CD4-positive, alpha-beta T cell treated with Interleukin-6 at 100 ng/mL for 8 hours (primary cell): ENCODE data around the gene MAP7D3.
"Not testable (repeated sequence)": the region's sequence is repeated elsewhere in the genome, so short reads cannot be mapped to it uniquely, and the experiment has no call there.

Experiments used
- DNase-seq: peaks from one replicate; pipeline ENCODE4 v3.0.0-alpha.2; 2020; ENCODE audit warnings: mixed read lengths, low spot score

MAP7D3 gene

GRCh38 chrX:136251041-136251991 is at the start of gene MAP7D3:
Gene MAP7D3 (minus strand): TSS chrX:136251400. CDS start chrX:136251358, 42 bp downstream.
- DNase-seq, result peak; percentile 62

DNA sequence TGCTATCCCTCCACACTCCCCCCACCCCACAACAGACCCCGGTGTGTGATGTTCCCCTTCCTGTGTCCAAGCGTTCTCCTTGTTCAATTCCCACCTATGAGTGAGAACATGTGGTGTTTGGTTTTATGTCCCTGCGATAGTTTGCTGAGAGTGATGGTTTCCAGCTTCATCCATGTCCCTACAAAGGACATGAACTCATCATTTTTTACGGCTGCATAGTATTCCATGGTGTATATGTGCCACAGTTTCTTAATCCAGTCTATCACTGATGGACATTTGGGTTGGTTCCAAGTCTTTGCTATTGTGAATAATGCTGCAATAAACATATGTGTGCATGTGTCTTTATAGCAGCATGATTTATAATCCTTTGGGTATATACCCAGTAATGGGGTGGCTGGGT is 49.5 kb upstream of the MAP7D3 start, which contains the start of gene ADGRG4:
Gene ADGRG4, plus strand, starts transcription at position 243 of the 400 bp plus-strand sequence. CDS start 7,815 bp downstream, outside the sequence.
- DNase-seq, result not testable (repeated sequence)

DNA sequence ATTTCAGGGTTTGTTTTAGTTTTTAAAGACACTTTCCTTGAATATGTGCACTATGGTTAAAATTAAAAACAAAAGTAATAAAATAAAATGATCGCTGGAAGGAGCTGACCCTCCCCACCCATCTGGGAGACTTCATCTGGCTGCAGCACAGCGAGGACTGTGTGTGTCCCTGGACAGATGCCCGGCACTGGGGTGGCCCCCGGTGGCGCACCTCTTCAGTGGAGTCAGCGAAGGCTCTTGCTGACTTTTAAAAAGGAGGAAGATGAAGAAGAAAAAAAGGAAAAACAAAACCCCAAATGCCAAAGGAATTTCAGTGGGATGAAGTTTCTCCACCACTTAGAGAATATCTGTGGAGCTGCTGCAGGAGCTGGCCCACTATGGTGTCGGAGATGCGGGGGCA is 44.2 kb upstream of the MAP7D3 start:
- DNase-seq, result no peak

GRCh38 chrX:136292656-136293055 is 41.5 kb upstream of the MAP7D3 start:
- no peak for DNase-seq

- DNase-seq, result no peak
These were observed 40.6 kb upstream of the MAP7D3 start for GRCh38 chrX:136291824-136292223.

DNA sequence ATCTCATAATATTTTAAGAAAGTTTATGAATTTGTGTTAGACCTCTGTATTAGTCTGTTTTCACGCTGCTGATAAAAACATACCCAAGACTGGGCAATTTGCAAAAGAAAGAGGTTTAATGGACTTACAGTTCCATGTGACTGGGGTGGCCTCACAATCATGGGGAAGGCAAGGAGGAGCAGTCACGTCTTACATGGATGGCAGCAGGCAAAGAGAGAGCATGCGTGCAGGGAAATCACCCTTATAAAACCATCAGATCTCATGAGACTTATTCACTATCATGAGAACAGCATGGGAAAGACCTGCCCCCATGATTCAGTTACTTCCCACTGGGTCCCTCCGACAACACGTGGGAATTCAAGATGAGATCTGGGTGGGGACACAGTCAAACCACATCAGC is 35.2 kb upstream of the MAP7D3 start:
- not testable (repeated sequence) for DNase-seq

DNA sequence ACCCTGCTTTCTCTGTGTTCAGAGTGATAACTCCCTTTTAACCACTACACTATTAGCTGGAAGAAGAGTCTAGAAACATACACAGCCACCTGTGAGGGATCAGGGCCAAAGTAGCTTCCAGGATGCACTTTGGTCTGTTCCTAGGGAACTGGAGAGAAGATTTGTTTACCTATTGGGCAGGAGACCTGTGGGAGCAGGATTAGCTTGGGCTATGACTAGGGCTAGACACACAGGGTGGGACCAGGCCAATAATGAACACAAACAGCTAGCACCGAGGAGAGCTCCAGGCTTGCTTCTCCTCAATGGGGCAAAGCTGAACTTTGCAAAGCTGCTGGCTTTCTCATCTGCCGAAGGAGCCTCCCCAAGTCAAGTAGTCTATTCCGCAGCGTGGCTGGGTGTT is 24.4 kb upstream of the MAP7D3 start:
- DNase-seq, result no peak

DNA sequence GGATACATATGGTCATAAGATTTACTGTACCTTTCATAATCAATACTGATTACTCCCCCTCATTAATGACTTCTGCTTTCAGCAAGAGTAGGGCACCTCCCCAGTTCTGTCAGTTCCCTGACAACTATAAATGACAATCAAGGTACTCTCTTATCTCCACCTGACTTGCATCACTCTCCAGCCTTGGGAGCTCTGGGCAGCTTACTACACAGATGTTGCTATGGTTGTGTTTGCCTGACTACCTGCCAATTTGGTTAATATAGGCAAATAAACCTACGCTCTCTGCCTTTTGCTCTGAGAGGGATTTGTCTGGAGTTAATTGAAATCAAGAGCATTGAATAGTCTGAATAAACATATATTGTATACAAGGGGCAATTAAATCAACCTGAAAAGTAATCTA is 22.8 kb upstream of the MAP7D3 start:
- no peak for DNase-seq

DNA sequence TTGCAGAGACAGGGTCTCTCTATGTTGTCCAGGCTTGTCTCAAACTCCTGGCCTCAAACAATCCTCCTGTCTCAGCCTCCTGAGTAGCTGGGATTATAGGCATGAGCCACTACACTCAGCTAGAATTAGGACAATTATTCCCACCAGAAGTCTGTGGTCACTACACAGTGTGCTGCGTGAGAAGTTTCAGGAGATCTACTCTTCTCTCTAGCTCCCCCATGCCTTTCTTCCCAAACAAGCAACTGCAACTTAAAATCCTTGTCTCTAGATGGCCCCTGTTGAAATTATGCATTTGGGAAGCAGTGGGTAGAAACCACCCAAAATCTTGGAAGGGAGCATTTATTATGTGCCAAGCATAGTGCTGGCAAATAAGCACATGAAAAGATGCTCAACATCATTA is 21.1 kb upstream of the MAP7D3 start:
- no peak for DNase-seq

GRCh38 chrX:136271300-136271699 is 20.1 kb upstream of the MAP7D3 start:
- DNase-seq, result no peak

DNA sequence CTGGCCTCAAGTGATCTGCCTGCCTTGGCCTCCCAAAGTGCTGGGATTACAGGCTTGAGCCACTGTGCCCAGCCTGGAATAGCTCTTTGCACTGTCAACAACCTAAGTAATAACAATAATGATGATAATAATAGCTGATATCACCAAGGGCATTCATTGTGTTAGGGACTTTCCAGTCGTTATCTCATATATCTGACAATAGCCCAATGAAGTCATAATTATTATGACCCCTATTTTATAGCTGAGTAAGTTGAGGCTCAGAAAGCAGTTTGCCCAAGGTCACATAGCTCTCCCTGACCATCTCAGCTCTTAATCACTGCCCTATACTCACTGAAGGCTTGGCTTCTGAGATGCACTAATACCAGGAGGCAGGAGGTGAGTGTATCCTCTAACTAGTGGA is 18.7 kb upstream of the MAP7D3 start:
- DNase-seq, result no peak

DNA sequence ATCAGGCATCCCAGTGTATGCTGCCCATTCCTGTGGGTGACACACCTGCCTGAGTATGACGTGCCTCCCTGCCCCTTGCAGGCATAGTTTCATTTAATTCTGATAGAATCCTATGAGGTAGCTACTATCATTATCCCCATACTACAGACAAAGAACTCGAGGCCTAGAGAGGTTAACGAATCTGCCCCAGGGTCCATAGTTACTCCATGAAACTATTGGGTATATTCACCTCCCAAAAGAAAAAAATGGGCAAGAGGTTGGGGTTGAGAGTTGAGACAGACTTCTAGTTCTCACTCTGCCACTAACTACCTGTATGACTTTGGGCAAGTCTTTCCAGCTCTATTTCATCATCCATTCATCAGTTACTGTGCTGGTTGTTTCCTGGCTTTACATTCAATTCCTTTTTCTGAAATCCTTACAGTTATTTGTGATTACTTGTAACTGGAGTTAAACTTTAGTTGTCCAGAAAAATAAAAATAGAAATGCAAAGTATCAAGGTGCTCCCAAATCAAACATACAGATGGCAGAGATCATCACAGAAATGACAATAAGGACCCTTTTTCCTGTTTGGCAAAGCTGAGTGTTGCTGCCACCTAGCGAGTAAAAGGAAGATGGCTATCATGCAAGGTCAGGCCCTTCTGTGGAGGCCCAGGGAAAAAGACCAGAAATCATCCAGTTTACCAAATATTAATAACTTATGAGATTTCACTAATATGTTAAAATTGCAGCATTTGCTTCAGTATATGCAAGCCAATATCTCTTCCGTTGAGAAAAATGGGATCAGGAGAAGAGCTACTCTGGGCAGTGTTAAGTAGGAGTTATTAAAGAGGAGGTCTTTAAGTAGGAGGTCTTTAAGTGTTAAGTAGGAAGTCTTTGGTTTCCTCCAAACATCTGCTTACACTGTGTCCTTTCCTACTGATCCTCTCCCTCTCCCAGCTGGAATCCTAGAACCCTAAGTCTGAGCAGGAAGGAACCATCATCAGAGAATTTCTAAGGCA is 17.1 kb upstream of the MAP7D3 start:
- DNase-seq, result peak; percentile 54

DNA sequence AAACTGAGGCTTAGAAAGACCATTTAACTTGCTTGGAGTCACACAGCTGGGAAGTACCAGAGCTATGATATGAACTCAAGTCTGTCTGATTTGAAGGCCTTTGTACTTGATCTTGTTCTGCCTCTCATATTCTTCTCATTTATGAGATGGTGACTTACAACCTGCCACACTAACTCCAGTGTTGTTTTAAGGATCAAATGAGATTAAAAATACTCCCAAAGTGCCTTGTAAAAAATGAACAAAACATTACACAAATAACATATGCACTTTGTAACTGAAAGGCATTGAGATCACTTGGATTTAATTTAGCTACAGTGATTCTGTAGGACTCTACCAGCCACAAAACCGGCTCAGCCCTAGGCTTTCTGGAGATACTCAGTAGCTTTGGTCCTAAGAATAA is 15.6 kb upstream of the MAP7D3 start:
- DNase-seq, result no peak

DNA sequence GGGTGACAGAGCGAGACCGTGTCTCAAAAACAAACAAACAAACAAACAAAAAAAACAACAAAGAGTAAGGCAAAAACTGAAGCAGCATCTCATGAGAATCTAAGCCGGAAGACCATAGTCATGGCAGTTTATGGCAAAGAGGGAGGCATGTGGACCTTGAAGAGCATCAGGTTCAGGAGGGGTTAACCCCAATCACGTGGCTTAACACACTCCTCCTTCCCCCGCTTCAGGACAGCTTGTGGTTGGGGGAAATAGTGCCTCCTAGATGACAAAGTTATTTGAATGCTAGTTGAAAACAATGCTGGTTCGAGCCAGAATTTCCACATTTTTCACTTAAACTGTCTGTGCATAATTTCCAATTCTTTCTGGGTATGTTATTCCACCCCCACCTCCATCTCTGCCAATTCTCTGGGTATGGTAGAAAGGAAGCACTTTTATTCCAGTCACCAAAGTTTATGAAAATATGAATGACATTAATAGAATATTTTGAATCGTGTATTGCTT is 11.7 kb upstream of the MAP7D3 start:
- no peak for DNase-seq

DNA sequence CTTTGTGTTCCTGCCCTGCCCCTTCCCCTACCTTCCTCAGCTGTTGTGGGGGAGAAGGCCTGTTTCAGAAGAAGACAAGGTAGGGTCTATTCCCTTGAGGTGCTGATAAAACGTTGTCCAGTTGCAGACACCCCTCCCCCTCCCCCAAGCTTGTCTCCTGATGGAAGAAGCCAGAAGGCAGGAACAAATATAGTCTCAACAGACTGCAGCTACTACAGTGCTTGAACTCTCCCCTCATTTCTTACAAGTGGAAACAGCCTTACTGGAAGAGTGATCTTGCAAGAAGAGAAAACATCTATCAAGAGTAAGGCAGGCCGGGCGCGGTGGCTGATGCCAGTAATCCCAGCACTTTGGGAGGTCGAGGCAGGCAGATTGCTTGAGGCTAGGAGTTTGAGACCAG is 11.0 kb upstream of the MAP7D3 start:
- no peak for DNase-seq

GRCh38 chrX:136261321-136261720 is 10.1 kb upstream of the MAP7D3 start:
- no peak for DNase-seq

- no peak for DNase-seq
These were observed 9.6 kb upstream of the MAP7D3 start for GRCh38 chrX:136260776-136261175.

GRCh38 chrX:136259543-136259942 is 8.3 kb upstream of the MAP7D3 start:
- DNase-seq, result peak; percentile 10

- no peak for DNase-seq
These were observed 7.8 kb upstream of the MAP7D3 start for GRCh38 chrX:136258951-136259350.

- DNase-seq, result no peak
These were observed 4.8 kb upstream of the MAP7D3 start for GRCh38 chrX:136256026-136256425.

DNA sequence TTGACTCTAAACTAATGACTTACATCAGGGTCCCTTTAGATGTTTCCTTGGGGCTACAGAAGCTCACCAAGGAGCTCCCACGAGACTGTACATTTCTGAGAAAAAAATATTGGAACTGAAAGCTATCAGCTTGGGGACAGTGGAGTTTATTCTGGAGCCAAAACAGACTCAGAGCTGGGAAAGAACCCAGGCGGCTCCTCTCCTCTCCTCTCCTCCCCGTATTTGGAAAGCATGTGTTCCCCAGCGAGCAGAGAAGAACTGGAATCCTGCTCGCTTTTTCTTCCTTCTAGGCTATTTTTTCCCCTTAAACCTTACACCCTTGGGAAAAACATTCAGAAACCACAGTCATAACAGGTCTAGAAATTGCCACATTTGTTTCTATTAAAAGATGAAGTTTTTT is 4.3 kb upstream of the MAP7D3 start:
- DNase-seq, result no peak
